HG02973 (cell line): Measurements from ENCODE around the gene PRKCH.
"Not testable (repeated sequence)": the region's sequence is repeated elsewhere in the genome, so short reads cannot be mapped to it uniquely, and the experiment has no call there.

Experiments
- ATAC-seq: cut with Tn5 transposase; IDR thresholded peaks from one replicate; pipeline ENCODE4 v1.9.1; 2021; ENCODE audit warnings: moderate library complexity; ENCODE audit not compliant: unreplicated experiment

Gene PRKCH

DNA sequence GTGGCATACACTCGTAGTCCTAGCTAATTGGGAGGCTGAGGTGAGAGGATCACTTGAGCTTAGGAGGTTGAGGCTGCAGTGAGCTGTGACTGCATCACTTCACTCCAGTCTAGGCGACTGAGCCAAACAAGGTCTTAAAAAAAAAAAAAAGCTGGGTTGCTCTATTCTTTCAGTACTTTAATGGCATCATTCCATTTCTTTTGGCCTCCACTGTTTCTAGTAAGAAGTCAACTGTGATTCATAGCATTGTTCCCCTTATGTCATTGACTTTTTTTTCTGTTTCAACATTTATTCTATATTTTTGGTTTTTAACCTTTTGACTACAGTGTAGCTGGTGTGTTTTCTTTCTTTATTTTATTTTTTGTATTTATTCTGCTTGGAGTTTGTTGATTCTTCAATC, 16.7 kb upstream of the PRKCH start:
- ATAC-seq = no peak

DNA sequence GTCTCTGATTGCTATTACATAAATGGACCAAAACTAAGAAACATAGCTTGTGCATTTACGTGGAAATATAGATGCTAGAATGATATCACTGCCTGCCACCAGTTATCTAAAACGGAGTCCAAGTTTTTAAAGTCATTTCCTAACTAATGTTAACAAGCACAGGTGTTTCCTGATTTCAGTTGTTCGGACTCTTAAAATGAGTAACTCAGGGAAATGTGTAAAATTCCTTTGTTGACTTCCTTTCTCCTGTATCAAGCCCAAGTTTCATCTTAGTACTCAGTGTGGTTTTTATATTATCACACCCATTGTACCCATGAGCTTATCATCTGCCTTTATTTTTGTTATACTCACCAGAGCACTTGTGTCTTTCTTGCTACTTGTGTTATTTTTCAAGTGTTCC, 13.2 kb upstream of the PRKCH start:
- ATAC-seq = no peak

DNA sequence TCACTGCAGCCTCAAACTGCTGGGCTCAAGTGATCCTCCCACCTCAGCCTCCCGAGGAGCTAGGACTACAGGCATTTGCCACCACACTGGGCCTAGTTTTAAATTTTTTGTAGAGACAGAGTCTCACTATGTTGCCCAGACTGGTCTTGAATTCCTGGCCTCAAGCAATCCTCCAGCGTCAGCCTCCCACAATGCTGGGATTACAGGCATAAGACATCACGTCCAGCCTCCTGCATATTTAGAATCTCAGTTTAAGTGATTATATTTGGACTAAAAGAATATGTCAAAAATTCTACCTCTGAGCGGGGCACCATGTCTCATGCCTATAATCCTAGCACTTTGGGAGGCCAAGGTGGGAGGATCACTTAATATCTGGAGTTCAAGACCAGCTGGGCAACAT, 12.7 kb upstream of the PRKCH start:
- not testable (repeated sequence) for ATAC-seq

DNA sequence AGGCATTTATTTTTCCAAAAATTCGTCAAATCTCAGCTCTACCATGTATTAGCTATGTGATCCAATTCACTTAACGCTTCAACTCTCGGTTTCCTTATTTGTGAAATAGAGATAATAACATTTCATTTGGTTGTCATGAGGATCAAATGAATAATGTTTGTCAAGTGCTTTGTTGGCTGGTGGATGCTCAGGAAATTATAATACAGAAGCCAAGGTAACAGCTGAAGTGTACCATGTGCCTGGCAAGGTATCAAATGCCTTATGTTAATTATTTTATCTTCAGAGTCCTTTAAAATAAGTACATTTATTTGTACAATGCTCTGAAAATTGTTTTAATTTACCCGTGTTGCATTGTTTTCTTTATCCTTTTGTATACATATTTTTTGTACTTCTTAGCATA, 6.1 kb upstream of the PRKCH start:
- no peak for ATAC-seq

DNA sequence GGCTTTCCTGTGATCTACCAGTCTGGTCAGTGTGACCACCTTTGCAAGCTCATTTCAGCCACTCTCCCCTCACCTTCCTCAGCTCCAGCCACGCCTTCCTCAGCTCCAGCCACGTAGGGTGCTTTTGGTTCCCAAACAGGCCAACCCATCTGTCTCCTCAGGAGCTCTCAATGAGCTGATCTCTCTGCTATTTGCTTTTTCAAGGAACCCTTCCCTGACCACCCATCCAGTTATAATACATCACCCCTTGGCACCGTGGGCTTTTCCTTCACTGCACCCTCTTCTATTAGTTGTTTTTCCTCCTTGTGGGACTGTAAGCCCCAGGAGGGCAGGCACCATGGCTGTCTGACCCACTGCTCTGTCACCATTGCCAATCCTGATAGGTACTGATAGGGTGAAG, 2.3 kb upstream of the PRKCH start:
- no peak for ATAC-seq

DNA sequence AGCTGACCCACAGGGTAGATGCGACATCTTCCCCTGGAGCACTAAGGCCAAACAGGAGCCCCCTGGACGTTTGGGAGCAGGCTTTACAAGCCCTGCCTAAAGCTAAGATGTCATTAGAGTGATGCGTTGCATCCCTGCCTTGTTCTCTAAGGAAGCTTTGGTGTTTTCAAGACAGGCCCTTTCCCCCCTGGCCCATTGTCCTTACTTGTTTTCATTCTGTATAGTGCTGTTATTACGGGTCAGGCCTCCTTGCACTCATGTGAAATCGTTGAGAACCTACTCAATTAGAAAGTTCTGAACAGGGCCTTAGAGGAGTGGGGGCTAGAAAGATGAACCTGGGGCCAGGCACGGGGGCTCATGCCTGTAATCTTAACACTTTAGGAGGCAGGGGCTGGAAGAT, 1.7 kb upstream of the PRKCH start:
- ATAC-seq = no peak

DNA sequence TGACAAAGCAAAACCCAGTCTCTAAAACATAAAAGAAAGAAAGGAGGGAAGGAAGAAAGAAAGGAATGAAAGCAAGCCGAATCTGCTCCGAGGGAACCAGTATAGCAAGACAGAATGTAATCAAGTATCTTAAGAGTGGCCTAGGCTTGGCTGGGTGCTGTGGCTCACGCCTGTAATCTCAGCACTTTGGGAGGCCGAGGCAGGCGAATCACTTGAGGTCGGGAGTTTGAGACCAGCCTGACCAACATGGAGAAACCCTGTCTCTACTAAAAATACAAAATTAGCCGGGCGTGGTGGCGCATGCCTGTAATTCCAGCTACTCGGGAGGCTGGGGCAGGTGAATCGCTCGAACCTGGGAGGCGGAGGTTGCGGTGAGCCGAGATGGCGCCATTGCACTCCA, 1.2 kb upstream of the PRKCH start:
- not testable (repeated sequence) for ATAC-seq

DNA sequence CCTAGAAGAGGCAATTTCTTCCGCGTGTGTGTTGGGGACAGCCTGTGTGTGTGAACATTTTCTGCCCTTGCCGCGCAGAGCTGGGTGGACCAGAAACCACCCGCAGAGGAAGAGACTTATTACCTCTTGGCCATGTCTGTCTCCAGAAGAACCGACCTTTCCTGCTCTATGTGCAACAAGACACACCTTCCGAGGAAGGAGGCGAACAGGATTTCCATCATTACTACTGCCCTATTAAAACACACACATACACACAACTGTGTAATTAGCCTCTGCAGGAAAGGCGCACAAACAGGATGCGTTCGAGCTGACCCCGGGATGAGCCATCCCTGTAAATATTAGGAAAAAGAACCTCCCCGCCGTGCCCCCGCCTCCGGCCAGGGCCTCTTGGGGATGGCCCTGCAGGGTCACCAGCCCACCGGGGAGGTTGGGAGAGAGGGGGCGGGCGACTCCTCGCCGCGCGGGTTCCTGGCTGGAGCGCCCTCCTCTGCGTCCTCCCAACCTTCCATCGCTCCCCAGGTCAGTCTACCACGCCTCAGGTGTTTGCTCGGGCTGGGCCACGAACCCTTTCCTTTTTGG, 484 bp upstream of the PRKCH start:
- no peak for ATAC-seq

DNA sequence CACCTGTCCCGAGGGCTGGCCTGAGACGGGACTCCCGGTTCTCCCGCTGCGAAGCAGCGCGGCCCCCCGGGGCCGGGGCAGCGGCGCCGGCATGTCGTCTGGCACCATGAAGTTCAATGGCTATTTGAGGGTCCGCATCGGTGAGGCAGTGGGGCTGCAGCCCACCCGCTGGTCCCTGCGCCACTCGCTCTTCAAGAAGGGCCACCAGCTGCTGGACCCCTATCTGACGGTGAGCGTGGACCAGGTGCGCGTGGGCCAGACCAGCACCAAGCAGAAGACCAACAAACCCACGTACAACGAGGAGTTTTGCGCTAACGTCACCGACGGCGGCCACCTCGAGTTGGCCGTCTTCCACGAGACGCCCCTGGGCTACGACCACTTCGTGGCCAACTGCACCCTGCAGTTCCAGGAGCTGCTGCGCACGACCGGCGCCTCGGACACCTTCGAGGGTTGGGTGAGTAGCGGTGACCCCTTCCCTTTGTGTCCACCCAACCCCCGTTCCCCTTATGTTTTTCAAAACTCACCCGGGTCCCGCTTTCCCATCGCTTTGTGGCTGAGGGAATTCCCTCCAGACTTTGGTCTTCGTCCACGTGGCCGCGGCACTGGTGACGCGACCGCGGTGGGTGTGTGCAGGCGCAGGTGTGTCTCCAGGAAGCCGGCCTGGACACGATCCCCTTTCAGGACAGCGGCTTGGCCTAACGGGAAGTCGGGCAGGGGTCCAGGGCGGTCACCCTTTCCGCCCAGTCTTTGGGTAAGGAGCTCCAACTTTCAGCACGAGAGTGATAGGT, 826 bp downstream of the PRKCH start:
- ATAC-seq = no peak

DNA sequence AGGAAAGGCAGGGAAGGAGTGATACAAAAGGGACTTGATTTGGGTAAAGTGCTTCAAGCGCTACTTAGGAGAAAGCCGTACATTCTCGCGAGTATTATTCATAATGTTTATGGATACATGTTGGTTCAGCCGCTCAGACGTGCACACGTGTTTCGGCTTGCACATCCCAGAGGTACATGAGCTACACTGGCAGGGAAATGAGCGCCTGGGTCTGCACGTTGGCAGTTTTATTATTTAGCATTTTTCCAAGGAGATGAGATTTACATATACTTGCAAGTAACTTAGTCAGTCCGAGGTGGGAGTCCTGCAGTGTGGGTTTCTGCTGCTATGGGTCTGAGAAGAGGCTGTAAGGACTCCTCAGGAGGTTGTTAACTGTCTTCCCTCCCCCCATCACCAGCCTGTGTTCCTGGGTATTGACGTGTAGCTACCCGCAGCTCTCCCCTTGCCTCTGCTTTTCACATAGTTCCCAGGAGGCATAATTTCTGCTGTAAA, 1.5 kb downstream of the PRKCH start:
- ATAC-seq = no peak

DNA sequence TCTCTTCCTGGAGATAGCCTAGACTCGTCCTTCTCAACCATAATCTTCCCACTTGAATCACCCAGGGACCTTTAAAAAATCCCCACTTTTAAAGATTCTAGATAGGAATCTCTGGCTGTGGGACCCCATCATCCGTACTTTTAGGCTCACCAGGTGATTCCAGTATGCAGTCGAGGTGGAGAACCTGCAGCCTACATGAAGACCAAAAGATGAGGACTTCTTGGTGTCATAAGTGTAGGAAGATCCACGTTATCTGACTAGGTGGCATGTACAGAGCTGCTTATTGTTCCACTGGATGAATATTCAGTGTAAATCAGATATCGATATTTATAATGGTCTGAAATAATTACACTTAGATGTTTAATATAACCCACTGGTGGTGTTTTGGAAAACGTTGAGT, 2.6 kb downstream of the PRKCH start:
- no peak for ATAC-seq

DNA sequence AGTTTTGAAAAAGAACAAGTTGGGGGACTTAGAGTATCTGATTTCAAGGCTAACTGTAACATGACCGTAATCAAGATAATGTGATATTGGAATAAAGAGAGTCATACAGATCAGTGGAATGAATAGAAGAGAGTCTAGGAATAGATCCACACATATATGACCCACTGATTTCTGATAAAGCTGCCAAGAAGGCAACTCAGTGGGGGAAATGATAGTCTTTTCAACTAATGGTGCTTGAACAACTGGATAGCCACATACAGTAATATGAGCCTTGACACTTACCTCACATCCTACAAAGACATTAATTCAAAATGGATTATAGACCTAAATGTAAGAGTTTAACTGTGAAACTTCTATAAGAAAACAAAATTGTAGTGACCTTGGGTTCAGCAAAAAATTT, 3.8 kb downstream of the PRKCH start:
- ATAC-seq = no peak

DNA sequence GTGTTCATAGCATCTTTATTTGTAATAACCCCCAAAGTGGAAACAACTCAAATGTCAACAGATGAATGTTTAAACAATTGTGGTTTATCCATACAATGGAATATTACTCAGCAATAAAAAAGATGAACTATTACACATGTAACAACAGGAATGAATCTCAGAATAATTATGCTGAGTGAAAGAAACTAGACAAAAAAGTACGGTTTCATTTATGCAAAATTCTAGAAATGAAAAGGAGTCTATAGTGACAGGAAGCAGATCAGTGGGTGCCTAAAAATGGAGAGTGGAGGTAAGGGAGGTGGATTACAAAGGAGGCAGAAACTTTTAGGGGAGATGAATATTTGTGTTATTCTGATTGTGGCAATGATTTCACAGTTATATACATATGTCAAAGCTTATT, 4.8 kb downstream of the PRKCH start:
- no peak for ATAC-seq

DNA sequence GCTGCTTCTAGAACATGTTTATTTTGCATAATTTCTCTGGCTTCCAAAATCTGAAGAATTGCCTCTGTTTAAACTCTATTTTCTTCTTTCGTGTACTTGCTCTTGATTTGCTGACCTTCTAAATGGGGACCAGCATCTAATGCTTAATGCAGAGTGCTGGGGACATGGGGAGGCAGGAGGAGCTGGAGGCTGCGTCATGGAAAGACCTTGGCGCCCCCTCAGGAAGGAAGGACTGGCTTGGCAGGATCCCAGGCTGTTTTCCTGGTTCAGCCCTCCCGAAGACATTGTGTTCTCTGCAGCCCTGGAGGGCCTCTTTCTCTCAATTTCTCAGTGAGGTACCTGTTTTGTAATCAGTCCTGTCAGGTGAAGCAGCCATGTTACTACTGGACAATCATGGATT, 5.5 kb downstream of the PRKCH start:
- ATAC-seq = no peak

DNA sequence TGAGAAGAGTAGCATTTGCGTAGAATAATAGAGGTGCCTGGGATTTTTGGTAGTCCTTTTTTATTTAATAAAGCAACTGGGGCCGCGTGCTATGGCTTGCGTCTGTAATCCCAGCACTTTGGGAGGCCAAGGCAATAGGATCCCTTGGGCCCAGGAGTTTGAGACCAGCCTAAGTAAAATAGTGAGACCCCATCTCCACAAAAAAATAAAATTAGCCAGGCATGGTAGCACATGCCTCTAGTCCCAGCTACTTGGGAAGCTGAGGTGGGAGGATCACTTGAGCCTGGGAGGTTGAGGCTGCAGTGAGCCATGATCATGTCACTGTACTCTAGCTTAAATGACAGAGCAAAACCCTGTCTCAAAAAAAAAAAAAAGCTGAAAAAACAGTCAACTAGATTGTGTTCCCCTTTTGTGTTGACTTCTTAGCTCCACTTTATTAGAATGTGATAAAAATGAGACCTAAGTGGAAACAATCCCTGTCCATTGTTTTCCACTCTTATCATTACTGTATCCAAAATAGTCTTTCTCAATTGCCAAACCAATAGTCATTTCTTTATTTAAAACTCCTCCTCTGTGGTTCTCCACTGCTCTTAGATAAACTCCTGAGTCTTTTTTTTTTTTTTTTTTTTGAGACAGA, 7.4 kb downstream of the PRKCH start:
- ATAC-seq = no peak

DNA sequence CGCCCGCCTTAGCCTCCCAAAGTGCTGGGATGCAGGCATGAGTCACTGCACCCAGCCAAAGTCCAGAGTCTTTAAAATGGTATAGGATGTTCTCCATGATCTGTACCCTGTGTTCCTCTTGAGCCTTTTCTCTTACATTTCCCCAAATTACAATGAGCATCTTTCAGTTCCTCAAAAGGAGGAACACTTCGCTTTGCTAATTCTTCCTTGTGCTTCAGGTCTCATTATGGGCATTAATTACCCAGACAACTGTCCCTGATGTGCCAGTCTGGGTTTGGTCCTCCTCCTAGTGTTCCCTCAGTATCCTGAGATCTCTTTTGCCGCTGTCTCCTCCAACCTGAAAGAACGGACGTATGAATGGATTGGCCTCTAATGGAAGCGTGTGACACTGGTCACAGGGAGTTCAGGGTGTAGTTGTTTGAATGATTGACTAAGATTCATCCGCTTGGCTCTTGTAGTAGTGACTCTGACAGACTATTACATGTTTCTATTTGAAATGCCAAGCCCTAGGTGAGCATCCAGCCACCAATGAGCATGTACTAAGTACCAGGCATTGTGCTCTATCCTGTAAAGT, 8.2 kb downstream of the PRKCH start:
- no peak for ATAC-seq

DNA sequence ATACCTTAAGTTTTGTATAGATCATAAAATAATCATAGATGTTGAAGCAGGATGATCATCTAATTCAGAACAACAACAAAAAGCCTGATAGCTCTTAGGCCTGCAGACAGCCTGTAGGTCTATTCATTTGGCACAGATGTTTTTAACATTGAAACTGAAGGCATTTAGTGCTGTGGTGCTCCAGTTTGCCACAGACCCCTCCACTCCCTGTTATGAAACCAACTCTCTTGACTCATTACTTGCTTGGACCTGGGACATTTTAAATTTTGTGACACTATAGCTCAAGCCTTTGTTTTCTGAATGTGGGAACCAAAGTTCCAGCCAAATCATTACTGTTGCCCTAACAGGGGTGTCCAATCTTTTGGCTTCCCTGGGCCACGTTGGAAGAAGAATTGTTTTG, 9.1 kb downstream of the PRKCH start:
- no peak for ATAC-seq

DNA sequence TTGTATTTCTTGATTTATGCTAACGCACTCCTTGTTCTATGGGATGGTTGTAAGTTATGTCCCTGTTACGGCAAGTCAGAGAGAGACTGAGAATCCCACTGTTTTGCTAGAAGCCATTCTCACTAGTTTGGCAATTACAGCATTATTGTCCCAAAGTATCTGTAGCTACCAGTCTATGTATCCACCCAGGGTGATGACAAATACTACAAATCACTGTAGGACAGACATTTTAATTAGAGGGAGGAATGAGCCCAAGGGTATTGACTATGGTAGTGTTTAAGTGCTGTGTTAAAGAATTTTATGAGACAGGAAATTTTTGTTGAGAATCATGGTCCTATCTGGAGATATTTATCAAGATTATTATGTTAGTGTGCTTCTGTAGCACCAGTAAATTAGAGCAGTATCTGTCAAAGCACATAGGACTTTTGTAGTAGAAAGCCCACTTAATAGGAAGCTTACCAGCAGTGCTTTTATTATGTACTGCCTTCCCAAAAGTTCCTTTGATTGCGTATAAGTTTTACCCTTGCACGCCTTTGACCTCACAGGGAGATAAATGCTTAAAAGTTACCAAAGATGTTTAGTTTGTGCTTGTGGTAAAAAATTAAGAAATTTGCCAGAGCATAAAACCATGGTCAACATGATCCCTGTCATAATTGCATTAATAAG, 10.7 kb downstream of the PRKCH start:
- ATAC-seq = no peak

DNA sequence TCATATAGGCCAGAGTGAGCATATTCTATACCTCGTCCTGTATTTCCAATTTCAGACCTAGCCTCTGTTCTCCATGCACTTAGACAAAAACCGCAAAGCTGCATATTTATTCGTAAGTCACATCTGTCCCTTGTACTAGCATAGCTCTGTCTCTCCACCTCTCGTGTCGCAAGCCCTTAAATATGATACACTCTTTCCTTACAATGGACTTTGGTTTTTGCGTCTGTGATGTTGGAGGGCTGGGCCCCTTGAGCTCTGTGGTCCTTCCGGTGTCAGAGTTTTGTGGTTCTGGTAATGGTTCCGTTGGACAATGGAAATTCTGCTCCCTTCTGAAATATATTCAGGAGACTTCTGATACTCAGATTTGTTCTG, 11.3 kb downstream of the PRKCH start:
- no peak for ATAC-seq

DNA sequence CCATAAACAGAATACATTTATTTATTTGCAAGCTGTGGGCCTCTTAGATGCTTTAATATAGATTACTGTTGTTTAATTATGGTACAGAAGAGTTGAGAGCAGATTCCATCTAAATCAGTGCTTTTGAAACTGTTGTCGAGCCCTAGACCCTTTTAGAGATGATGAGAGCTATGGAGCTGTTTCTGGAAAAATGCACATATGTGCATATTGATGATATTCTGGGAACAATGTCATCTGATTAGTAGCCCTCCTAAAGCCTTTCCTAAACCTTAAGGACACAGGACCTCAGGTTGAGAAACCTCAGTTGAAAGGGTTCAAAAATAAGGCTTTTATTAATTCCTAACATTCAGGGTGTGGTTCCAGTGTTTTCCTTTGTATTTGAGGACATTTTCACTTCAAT, 11.7 kb downstream of the PRKCH start:
- no peak for ATAC-seq

DNA sequence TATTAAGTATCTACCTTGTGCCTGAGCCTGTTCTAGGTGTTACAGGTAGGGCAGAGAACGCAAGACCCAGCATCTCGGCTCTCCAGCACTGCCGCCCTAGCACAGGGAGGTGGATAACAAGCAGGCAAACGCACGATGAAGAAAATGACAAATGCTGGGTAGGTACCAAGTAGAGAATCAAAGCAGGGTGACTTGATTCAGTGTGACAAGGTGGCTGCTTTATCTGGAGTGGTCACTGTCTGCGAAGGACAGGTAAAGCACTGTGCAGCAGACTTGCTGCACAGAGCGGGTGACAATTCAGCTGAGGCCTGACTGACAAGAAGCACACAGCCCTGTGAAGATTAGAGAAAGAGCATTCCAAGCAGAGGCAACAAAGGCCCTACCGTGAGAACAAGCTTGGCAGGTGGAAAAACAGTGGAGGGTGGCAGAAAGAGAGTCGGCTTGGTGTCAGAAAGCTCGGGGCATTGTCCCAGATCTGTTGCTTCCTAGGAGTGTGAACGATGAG, 12.9 kb downstream of the PRKCH start:
- no peak for ATAC-seq
